HCT116 (cell line): Measurements from ENCODE around the gene GH2. TPM values are rescaled to one million over a fixed set of nuclear protein-coding genes. Genes with fewer than 3 reads are reported as not detected.

ENCODE experiments used
- ATAC-seq: fragments of 200-7000 bp; cut with Tn5 transposase; 2 replicates; pipeline ENCODE4 v1.9.1; 2020; ENCODE audit warnings: mild to moderate bottlenecking, moderate library complexity
- BruUV-seq: library from RNA; stranded (reverse); fragments of 400-500 nt; replicated peaks from 2 replicates; lab custom pipeline; 2021; lab: Mats Ljungman, UMichigan
- CTCF ChIA-PET: fragments of 300-600 bp; sonication (Branson Sonifier 250); formaldehyde crosslinking; loops from one replicate; lab custom pipeline; 2021; ENCODE audit warnings: antibody characterized with exemption; lab: Charles Lee
- POLR2A ChIA-PET: fragments of 300-600, 350-600 bp; sonication (Branson Sonifier 250); formaldehyde crosslinking; loops from one replicate; lab custom pipeline; 2021; ENCODE audit warnings: antibody characterized with exemption; lab: Charles Lee
- RAD21 ChIA-PET, 2 experiments: fragments of 300-600 bp; sonication (Branson Sonifier 250); formaldehyde crosslinking; loops; one replicate each; lab custom pipeline; 2023; ENCODE audit warnings: low total read pairs in 2 of 2; ENCODE audit not compliant: uncharacterized antibody in 2 of 2, unreplicated experiment in 2 of 2, low non-redundant PET in 1 of 2; lab: Charles Lee
- DNase-seq: peaks from one replicate; pipeline ENCODE4 v3.0.0-alpha.2; 2010; ENCODE audit warnings: low read depth, low spot score
- H2AFZ ChIP-seq: fragments of 200-600 bp; shearing (Covaris generic), sonication (generic); 2 replicates; pipeline ENCODE4 v1.6.1; 2017; ENCODE audit warnings: low read depth, mixed run types, mixed read lengths, antibody characterized with exemption, low read length; ENCODE audit not compliant: poor library complexity, severe bottlenecking
- H3K27ac ChIP-seq: 2 replicates; pipeline ENCODE4 v1.5.1; 2012; ENCODE audit warnings: low read depth, low read length
- H3K27me3 ChIP-seq: fragments of 200-600 bp; sonication (generic); 2 replicates; pipeline ENCODE4 v1.6.1; 2016; ENCODE audit warnings: mixed run types, low read length, mixed read lengths; ENCODE audit not compliant: insufficient read depth
- H3K36me3 ChIP-seq, 2 experiments: fragments of 200-500 bp in 1 of 2; fragments of 200-600 bp in 1 of 2; sonication (Bioruptor generic) in 1 of 2; sonication (generic) in 1 of 2; 2 replicates each; pipeline versions ENCODE4 v1.5.1 to v1.6.1; 2014 to 2016; ENCODE audit warnings: low read length in 2 of 2, inconsistent platforms in 1 of 2, mixed read lengths in 1 of 2, mixed run types in 1 of 2; ENCODE audit not compliant: insufficient read depth in 2 of 2, control insufficient read depth in 1 of 2
- H3K4me1 ChIP-seq, 2 experiments: fragments of 200-600 bp in 1 of 2; sonication (generic) in 1 of 2; 2 replicates each; pipeline versions ENCODE4 v1.5.1 to v1.6.1; 2012 to 2017; ENCODE audit warnings: low read length in 2 of 2, inconsistent platforms in 1 of 2, mild to moderate bottlenecking in 1 of 2, mixed read lengths in 1 of 2, mixed run types in 1 of 2, moderate library complexity in 1 of 2; ENCODE audit not compliant: insufficient read depth in 2 of 2, control insufficient read depth in 1 of 2
- H3K4me2 ChIP-seq: fragments of 200-600 bp; sonication (generic); 2 replicates; pipeline ENCODE4 v1.6.1; 2017; ENCODE audit warnings: mixed run types, low read length, mixed read lengths
- H3K4me3 ChIP-seq, 2 experiments: fragments of 200-600 bp in 1 of 2; sonication (generic) in 1 of 2; replicated peaks in 1 of 2; 2 replicates each; pipeline ENCODE4 v1.5.1; 2011 to 2016; ENCODE audit warnings: low read length in 2 of 2, control low read depth in 1 of 2, low read depth in 1 of 2, mild to moderate bottlenecking in 1 of 2, mixed read lengths in 1 of 2, mixed run types in 1 of 2
- H3K79me2 ChIP-seq: fragments of 200-600 bp; sonication (generic); 2 replicates; pipeline ENCODE4 v1.6.1; 2017; ENCODE audit warnings: mild to moderate bottlenecking, mixed run types, low read length, moderate library complexity, mixed read lengths; ENCODE audit not compliant: insufficient read depth
- H3K9ac ChIP-seq: fragments of 200-600 bp; sonication (generic); 2 replicates; pipeline ENCODE4 v1.6.1; 2016; ENCODE audit warnings: low read length, mixed read lengths
- H3K9me2 ChIP-seq: fragments of 200-600 bp; sonication (generic), shearing (Covaris generic); 2 replicates; pipeline ENCODE4 v1.6.1; 2017; ENCODE audit warnings: mixed run types, mild to moderate bottlenecking, moderate library complexity; ENCODE audit not compliant: insufficient read depth
- H3K9me3 ChIP-seq, 2 experiments: fragments of 200-500 bp in 1 of 2; fragments of 200-600 bp in 1 of 2; sonication (Bioruptor generic) in 1 of 2; sonication (generic) in 1 of 2; 2 replicates each; pipeline ENCODE4 v1.6.1; 2014 to 2017; ENCODE audit warnings: low read length in 2 of 2, mixed read lengths in 2 of 2, inconsistent platforms in 1 of 2, low read depth in 1 of 2, mild to moderate bottlenecking in 1 of 2, mixed run types in 1 of 2, moderate library complexity in 1 of 2; ENCODE audit not compliant: control insufficient read depth in 1 of 2, insufficient read depth in 1 of 2
- H4K20me1 ChIP-seq: fragments of 200-600 bp; sonication (generic), shearing (Covaris generic); 2 replicates; pipeline ENCODE4 v1.6.1; 2017; ENCODE audit warnings: mixed run types, mild to moderate bottlenecking, moderate library complexity; ENCODE audit not compliant: insufficient read depth
- EZH2phosphoT487 ChIP-seq: fragments of 200-600 bp; IDR thresholded peaks from 2 replicates; pipeline ENCODE4 v1.6.1; 2018; ENCODE audit warnings: antibody characterized with exemption, borderline replicate concordance
- POLR2AphosphoS5 ChIP-seq: IDR thresholded peaks from 2 replicates; pipeline ENCODE4 v1.6.1; 2011; ENCODE audit warnings: mild to moderate bottlenecking, low read depth, low read length, moderate library complexity
- ZFX ChIP-seq: fragments of 450-650 bp; IDR thresholded peaks from 2 replicates; pipeline ENCODE4 v1.6.1; 2017
- ZNF274 ChIP-seq: fragments of 200-500 bp; sonication (Bioruptor generic); IDR thresholded peaks from 2 replicates; pipeline ENCODE4 v1.6.1; 2014; ENCODE audit warnings: mild to moderate bottlenecking, low read depth, low read length, inconsistent platforms
- intact Hi-C: fragments of 100-400 bp; cut with micrococcal nuclease; formaldehyde crosslinking; loops from 2 replicates; pipeline ENCODE4 v1.10.0; 2022
- total RNA-seq: library from RNA; stranded (reverse); gene quantifications from one replicate; pipeline ENCODE4 v1.2.1, GENCODE V29; 2021; ENCODE audit not compliant: unreplicated experiment
- TF ChIP-seq, protein P1 (sequence below), 3 experiments: fragments of 200-600 bp in 1 of 3; sonication (generic) in 1 of 3; IDR thresholded peaks in 2 of 3; conservative IDR thresholded peaks in 1 of 3; 2 replicates each; pipeline ENCODE4 v1.5.1; 2012 to 2017; ENCODE audit warnings: low read depth in 2 of 3, low read length in 2 of 3, antibody characterized with exemption in 1 of 3, borderline replicate concordance in 1 of 3, control low read depth in 1 of 3, mild to moderate bottlenecking in 1 of 3, mixed read lengths in 1 of 3, mixed run types in 1 of 3, moderate library complexity in 1 of 3; ENCODE audit not compliant: insufficient read depth in 1 of 3

GH2 gene
- total RNA-seq, 1 experiment from 2014 or later = not detected

DNA sequence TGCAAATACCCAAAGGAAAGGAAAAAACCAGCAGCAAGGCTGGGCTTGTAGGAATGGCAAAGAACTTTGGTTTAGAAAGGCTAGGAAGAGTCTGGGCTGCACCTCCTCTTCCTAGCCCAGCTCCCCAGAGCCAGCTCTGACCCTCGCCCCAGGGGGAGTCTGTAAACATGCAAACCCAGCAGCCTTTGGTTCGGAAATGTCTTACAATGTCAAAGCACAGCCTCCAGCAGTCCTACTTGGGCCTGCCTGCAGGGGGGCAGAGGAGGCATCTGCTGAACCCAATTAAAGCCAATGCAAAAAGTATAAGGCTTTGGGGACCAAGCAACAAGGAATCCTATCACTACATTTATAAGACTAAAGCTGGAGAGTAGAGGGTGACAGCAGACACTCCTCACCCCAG lies 49.3 kb downstream of the GH2 start:
- Histone ChIP-seq H4K20me1 (no peaks in the 10 kb centered on the region), H3K4me2 (no peak overlapping the region), H3K9ac (no peak overlapping the region), H3K9me3 (no peaks in the 10 kb centered on the region), H3K9me2 (no peaks in the 10 kb centered on the region), H3K27me3 (no peaks in the 10 kb centered on the region), H3K4me3 (no peak overlapping the region), H3K27ac (peak overlapping the region; percentile 15), H3K4me1 (peaks cover 6 to 19% of the 10 kb centered on the region in 2 experiments), H3K36me3 (peaks cover 61 to 89% of the 10 kb centered on the region in 2 experiments), H3K79me2 (peaks cover 66% of the 10 kb centered on the region), H2AFZ (no peak overlapping the region)
- RAD21 ChIA-PET = no interaction called here
- BruUV-seq = no TSS peak
- CTCF ChIA-PET = interaction anchor here (1.3 kb wide), 1 partner anchor 11 kb away, joined by 3 read pairs; no protein-coding TSS in a partner anchor
- ATAC-seq (peak; percentile 16; the same call in 1 of the 2 replicates), DNase-seq (no peak)
- TF ChIP-seq, protein P1, sequence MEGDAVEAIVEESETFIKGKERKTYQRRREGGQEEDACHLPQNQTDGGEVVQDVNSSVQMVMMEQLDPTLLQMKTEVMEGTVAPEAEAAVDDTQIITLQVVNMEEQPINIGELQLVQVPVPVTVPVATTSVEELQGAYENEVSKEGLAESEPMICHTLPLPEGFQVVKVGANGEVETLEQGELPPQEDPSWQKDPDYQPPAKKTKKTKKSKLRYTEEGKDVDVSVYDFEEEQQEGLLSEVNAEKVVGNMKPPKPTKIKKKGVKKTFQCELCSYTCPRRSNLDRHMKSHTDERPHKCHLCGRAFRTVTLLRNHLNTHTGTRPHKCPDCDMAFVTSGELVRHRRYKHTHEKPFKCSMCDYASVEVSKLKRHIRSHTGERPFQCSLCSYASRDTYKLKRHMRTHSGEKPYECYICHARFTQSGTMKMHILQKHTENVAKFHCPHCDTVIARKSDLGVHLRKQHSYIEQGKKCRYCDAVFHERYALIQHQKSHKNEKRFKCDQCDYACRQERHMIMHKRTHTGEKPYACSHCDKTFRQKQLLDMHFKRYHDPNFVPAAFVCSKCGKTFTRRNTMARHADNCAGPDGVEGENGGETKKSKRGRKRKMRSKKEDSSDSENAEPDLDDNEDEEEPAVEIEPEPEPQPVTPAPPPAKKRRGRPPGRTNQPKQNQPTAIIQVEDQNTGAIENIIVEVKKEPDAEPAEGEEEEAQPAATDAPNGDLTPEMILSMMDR (IDR thresholded peaks at IDR 0.05 in 2 of 3, conservative IDR thresholded peaks at IDR 0.05 in 1 of 3; ENCODE audit: borderline replicate concordance in 1 of 3, insufficient read depth in 1 of 3, low read depth in 2 of 3, low read length in 2 of 3) = peak in 1 of 3 experiments; percentile 22; a peak in 1 of 6 replicates
- no peak for TF ChIP-seq ZNF274
- POLR2A ChIA-PET = no interaction called here
- intact Hi-C loops = no loop called here

DNA sequence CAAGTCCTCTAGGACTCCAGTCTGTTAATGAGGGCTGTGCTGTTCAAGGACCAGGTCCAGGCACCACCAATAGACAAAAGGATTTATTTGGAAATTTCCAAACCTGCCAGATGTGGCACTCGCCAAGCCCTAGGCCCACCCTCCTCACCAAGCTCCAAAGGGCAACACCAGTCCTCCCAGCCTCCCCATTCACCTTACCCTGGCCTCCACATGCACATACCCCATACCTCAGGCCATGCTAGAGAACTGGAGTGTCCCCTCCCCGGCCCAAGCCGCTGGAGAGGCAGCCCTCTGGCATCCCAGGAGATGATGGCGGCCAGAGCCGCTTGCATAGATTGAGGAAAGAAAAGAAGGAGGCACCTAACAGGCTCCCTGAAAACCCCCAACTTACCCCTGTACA lies 49.7 kb downstream of the GH2 start:
- BruUV-seq = no TSS peak
- RAD21 ChIA-PET = no interaction called here

More for the DNA sequence above, 49.7 kb downstream of the GH2 start:
- H3K27ac ChIP-seq = peak overlapping the region; percentile 15; the same call in 1 of the 2 replicates
- no peaks in the 10 kb centered on the region for H3K9me2 ChIP-seq
- no peaks in the 10 kb centered on the region for H3K9me3 ChIP-seq
- no peak overlapping the region for H2AFZ ChIP-seq
- H3K4me3 ChIP-seq = no peak overlapping the region
- peaks cover 6 to 19% of the 10 kb centered on the region in 2 experiments for H3K4me1 ChIP-seq
- H3K9ac ChIP-seq = no peak overlapping the region
- ChIA-PET POLR2A (no interaction called here), CTCF (interaction anchor here (1.3 kb wide), 1 partner anchor 11 kb away, joined by 3 read pairs; no protein-coding TSS in a partner anchor)
- DNase-seq = no peak
- peaks cover 63% of the 10 kb centered on the region for H3K79me2 ChIP-seq
- TF ChIP-seq EZH2phosphoT487 (no peak), POLR2AphosphoS5 (no peak), ZFX (no peak)
- no peak for ATAC-seq
- intact Hi-C loops = no loop called here
- no peak overlapping the region for H3K4me2 ChIP-seq
- no peaks in the 10 kb centered on the region for H3K27me3 ChIP-seq
- no peaks in the 10 kb centered on the region for H4K20me1 ChIP-seq
- H3K36me3 ChIP-seq = peaks cover 59 to 85% of the 10 kb centered on the region in 2 experiments
